ENCODE measurements around the gene CYP1A2. TPM values are rescaled to one million over a fixed set of nuclear protein-coding genes. Genes with fewer than 3 reads are reported as not detected.

Gene CYP1A2
- total RNA-seq, 2 experiments from 2014 or later = not detected

DNA sequence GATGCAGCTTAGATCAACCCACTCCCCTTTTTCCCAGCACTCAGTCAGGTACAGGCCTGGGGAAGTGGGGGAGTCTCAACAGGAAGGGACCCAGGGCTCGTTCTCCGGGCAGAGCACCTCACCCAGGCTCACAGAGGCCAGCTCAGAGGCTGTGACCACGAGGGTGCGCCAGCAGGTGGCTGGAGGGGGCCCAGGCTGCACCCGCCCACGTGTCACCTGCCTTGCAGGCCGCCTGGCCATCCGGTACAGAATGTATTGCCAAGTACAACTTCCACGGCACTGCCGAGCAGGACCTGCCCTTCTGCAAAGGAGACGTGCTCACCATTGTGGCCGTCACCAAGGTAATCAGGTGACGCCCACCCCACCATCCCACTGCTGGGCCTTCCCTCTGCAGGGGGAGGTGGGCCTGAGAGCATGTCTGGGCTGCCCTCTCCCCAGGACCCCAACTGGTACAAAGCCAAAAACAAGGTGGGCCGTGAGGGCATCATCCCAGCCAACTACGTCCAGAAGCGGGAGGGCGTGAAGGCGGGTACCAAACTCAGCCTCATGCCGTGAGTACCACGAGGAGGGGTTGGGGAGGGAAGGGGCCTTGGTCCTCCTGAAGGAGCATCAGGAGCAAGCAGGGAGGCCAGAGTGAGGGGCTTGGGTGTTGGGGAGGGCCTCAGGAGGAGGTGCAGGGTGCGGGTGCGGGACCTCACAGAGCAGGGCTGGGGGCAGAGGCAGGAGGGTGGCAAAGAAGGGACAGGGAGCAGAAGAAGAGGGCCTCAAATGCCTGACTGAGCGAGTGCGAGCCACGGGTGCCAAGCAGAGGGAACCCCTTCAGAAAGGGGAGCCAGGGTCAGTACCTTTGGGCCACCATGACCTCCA lies 50.0 kb downstream of the CYP1A2 start:
- H3K4me3 Mint-ChIP-seq = peak overlapping the region; percentile 65

DNA sequence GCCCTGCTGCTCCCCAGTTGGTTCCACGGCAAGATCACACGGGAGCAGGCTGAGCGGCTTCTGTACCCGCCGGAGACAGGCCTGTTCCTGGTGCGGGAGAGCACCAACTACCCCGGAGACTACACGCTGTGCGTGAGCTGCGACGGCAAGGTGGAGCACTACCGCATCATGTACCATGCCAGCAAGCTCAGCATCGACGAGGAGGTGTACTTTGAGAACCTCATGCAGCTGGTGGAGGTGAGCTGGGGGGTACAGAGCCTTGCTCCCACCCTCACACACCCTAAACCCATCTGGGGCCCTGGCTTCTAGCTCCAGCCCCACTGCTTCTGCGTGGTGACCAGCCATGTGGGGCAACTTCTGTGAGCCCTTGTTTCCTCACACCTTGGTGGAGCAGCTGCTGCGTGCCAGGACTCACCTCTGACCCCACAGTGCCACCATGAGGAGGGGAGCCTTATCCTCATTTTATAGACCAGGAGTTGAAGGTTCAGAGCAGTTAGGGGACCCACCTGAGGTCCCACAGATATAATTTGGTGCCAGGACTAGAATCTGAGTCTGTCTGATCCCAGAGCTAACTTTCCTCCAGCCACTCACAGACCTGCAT lies 50.7 kb downstream of the CYP1A2 start:
- Histone ChIP-seq H3K4me3 (ENCODE audit: low read length) (no peak overlapping the region), H3K4me1 (ENCODE audit: insufficient read depth, low read length) (peaks cover 66% of the 10 kb centered on the region), H3K9me3 (ENCODE audit: control insufficient read depth in 1 of 2, insufficient read depth in 1 of 2, low read length in 2 of 2) (no peaks in the 10 kb centered on the region), H3K36me3 (ENCODE audit: insufficient read depth, low read length) (peaks cover 75% of the 10 kb centered on the region), H3K27ac (ENCODE audit: low read depth in 1 of 2, low read length in 2 of 2) (peak overlapping the region; percentile 85 to 90), H3K27me3 (ENCODE audit: control insufficient read depth in 1 of 2, insufficient read depth in 2 of 2, low read length in 2 of 2) (no peaks in the 10 kb centered on the region)
- TF ChIP-seq CTCF (IDR thresholded peaks at IDR 0.05) = no peak
- intact Hi-C loops (cut with DNase I, micrococcal nuclease) = loop anchor here in 1 of 2 experiments (5.0 kb wide), 1 partner anchor 153 kb away; no protein-coding TSS in a partner anchor
- Mint-ChIP-seq H3K27me3 (no peaks in the 10 kb centered on the region), H3K27ac (peak overlapping the region; percentile 93), H3K4me3 (no peak overlapping the region), H3K4me1 (ENCODE audit: low read depth) (peaks cover 57% of the 10 kb centered on the region), H3K36me3 (ENCODE audit: low read depth) (peaks cover 84% of the 10 kb centered on the region), H3K9me3 (no peaks in the 10 kb centered on the region)
- no peak for ATAC-seq (ENCODE audit: poor library complexity)
- CTCF ChIA-PET = interaction anchor here (0.7 to 14.8 kb wide), 7 partner anchors 9 to 153 kb away, joined by 3 to 353 read pairs (median 8); partner anchors contain the start of gene CSK
- POLR2A ChIA-PET = interaction anchor here (33.5 kb wide), 1 partner anchor 20 kb away, joined by 925 read pairs; the partner anchor contains the start of gene CSK
- peak in 4 of 14 experiments; percentile 36 to 68 (median 54) for DNase-seq

More for the DNA sequence above, 50.0 kb downstream of the CYP1A2 start:
- Histone ChIP-seq H3K4me1 (ENCODE audit: insufficient read depth, low read length) (peaks cover 72% of the 10 kb centered on the region), H3K9me3 (ENCODE audit: control insufficient read depth in 1 of 2, insufficient read depth in 1 of 2, low read length in 2 of 2) (no peaks in the 10 kb centered on the region), H3K27me3 (ENCODE audit: control insufficient read depth in 1 of 2, insufficient read depth in 2 of 2, low read length in 2 of 2) (no peaks in the 10 kb centered on the region), H3K36me3 (ENCODE audit: insufficient read depth, low read length) (peaks cover 71% of the 10 kb centered on the region), H3K27ac (ENCODE audit: low read depth in 1 of 2, low read length in 2 of 2) (peak overlapping the region; percentile 85 to 90), H3K4me3 (ENCODE audit: low read length) (no peak overlapping the region)
- POLR2A ChIA-PET = interaction anchor here (33.5 kb wide), 1 partner anchor 19 kb away, joined by 925 read pairs; the partner anchor contains the start of gene CSK
- CTCF ChIA-PET = interaction anchor here (1.5 to 14.8 kb wide), 5 partner anchors 8 to 151 kb away, joined by 5 to 353 read pairs (median 34); partner anchors contain the start of gene CSK
- intact Hi-C loops (cut with DNase I, micrococcal nuclease) = loop anchor here in 1 of 2 experiments (5.0 kb wide), 1 partner anchor 154 kb away; no protein-coding TSS in a partner anchor
- TF ChIP-seq CTCF (IDR thresholded peaks at IDR 0.05) = no peak
- no peak for ATAC-seq (ENCODE audit: poor library complexity)
- no peak for DNase-seq
- Mint-ChIP-seq H3K36me3 (ENCODE audit: low read depth) (peaks cover 77% of the 10 kb centered on the region), H3K27ac (peak overlapping the region; percentile 93), H3K27me3 (no peaks in the 10 kb centered on the region), H3K9me3 (no peaks in the 10 kb centered on the region), H3K4me1 (ENCODE audit: low read depth) (peaks cover 61% of the 10 kb centered on the region)

DNA sequence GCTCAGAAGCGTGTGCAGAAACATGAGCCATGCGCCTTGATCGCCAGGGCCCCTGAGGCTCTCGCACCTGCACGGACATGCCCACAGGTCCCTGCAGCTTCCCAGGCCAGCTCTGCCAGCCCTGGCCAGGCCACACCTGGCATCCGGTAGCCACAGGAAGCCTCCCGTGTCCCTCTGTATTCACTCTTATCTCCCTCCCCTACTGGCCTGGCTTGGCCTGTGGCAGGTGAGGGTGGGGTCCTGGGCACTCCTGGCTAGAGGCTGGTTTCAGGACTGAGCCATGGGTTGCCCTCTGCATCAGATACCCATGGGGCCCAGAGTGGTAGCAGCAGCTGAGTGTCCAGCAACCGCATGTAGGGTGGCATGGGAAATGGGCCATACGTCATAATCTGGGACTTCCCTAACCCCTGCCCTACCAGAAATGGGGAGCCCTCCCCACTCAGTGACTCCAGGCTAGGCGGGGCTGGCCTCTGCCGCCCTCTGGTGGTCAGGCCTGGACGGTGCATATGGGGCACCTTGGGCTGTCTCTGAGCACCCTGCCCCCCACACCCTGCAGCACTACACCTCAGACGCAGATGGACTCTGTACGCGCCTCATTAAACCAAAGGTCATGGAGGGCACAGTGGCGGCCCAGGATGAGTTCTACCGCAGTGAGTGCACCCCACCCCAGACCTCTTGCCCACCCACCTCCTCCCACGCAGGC lies 51.4 kb downstream of the CYP1A2 start:
- no peak overlapping the region for H3K4me3 ChIP-seq (ENCODE audit: low read length)
- intact Hi-C loops (cut with DNase I, micrococcal nuclease) = loop anchor here (1.0 to 5.0 kb wide), 5 partner anchors 19 to 165 kb away; no protein-coding TSS in a partner anchor
- H3K4me1 Mint-ChIP-seq (ENCODE audit: low read depth) = peaks cover 50% of the 10 kb centered on the region

More for the DNA sequence above, 51.4 kb downstream of the CYP1A2 start:
- ATAC-seq (ENCODE audit: poor library complexity) = peak; percentile 94
- Histone ChIP-seq H3K27ac (ENCODE audit: low read depth in 1 of 2, low read length in 2 of 2) (peak overlapping the region; percentile 85 to 90), H3K4me1 (ENCODE audit: insufficient read depth, low read length) (peaks cover 60% of the 10 kb centered on the region), H3K9me3 (ENCODE audit: control insufficient read depth in 1 of 2, insufficient read depth in 1 of 2, low read length in 2 of 2) (no peaks in the 10 kb centered on the region), H3K27me3 (ENCODE audit: control insufficient read depth in 1 of 2, insufficient read depth in 2 of 2, low read length in 2 of 2) (no peaks in the 10 kb centered on the region), H3K36me3 (ENCODE audit: insufficient read depth, low read length) (peaks cover 69% of the 10 kb centered on the region)
- DNase-seq = peak; percentile 78 to 94 (median 87)
- Mint-ChIP-seq H3K27ac (peak overlapping the region; percentile 93), H3K4me3 (peak overlapping the region; percentile 34), H3K36me3 (ENCODE audit: low read depth) (peaks cover 80% of the 10 kb centered on the region), H3K9me3 (no peaks in the 10 kb centered on the region), H3K27me3 (no peaks in the 10 kb centered on the region)
- POLR2A ChIA-PET = interaction anchor here (33.5 kb wide), 1 partner anchor 21 kb away, joined by 925 read pairs; the partner anchor contains the start of gene CSK
- CTCF ChIA-PET = interaction anchor here (0.7 to 14.8 kb wide), 7 partner anchors 9 to 154 kb away, joined by 3 to 353 read pairs (median 8); partner anchors contain the start of gene CSK
- peak; percentile 94 for TF ChIP-seq CTCF (IDR thresholded peaks at IDR 0.05)

Measured in CD4-positive, alpha-beta T cell (primary cell).